NCI-H460 (cell line): ENCODE results near the gene EIF3C. TPM values are rescaled to one million over a fixed set of nuclear protein-coding genes. Genes with fewer than 3 reads are reported as not detected.
"Not testable (repeated sequence)": the region's sequence is repeated elsewhere in the genome, so short reads cannot be mapped to it uniquely, and the experiment has no call there.

ENCODE experiments used
- DNase-seq: peaks from one replicate; pipeline ENCODE4 v3.0.0-alpha.2; 2016; ENCODE audit warnings: low read depth; ENCODE audit errors: extremely low read depth
- polyA plus RNA-seq: library from polyadenylated mRNA; depleted of rRNA; stranded (reverse); fragments of >200 nt; gene quantifications from 2 replicates; pipeline ENCODE4 v1.2.3, GENCODE V29; 2014; cell fraction: nucleus; rRNA removed
- total RNA-seq: library from RNA; depleted of rRNA; stranded (reverse); fragments of >200 nt; shearing (Covaris generic); gene quantifications from 2 replicates; pipeline ENCODE4 v1.2.3, GENCODE V29; 2014; rRNA removed

Gene EIF3C
- total RNA-seq = 159 and 242 TPM in 2 replicates
- 40.3 and 76.1 TPM in 2 replicates for polyA plus RNA-seq

GRCh38 chr16:28711220-28712083 is at the start of gene EIF3C:
Gene EIF3C, plus strand, starts transcription at chr16:28711464. Its CDS starts 223 bp downstream, at chr16:28711687.
- not testable (repeated sequence) for DNase-seq

GRCh38 chr16:28666264-28666663 is 45.0 kb upstream of the EIF3C start:
- DNase-seq = not testable (repeated sequence)

GRCh38 chr16:28667480-28667879 is 43.8 kb upstream of the EIF3C start:
- not testable (repeated sequence) for DNase-seq

- DNase-seq = not testable (repeated sequence)
These were observed 43.1 kb upstream of the EIF3C start for GRCh38 chr16:28668199-28668598.

GRCh38 chr16:28688327-28688952 is 22.8 kb upstream of the EIF3C start:
- DNase-seq = not testable (repeated sequence)

GRCh38 chr16:28689425-28689824 is 21.8 kb upstream of the EIF3C start:
- not testable (repeated sequence) for DNase-seq

- DNase-seq = not testable (repeated sequence)
These were observed 19.5 kb upstream of the EIF3C start for GRCh38 chr16:28691722-28692121.

GRCh38 chr16:28693257-28693950 is 17.9 kb upstream of the EIF3C start:
- not testable (repeated sequence) for DNase-seq

- not testable (repeated sequence) for DNase-seq
These were observed 11.5 kb upstream of the EIF3C start for GRCh38 chr16:28699792-28700191.

- DNase-seq = not testable (repeated sequence)
These were observed 10.9 kb upstream of the EIF3C start for GRCh38 chr16:28700349-28700748.

GRCh38 chr16:28701384-28701783 is 9.9 kb upstream of the EIF3C start:
- DNase-seq = not testable (repeated sequence)

GRCh38 chr16:28704246-28704645 is 7.0 kb upstream of the EIF3C start:
- not testable (repeated sequence) for DNase-seq

GRCh38 chr16:28722852-28723650 is 11.8 kb downstream of the EIF3C start:
- DNase-seq = not testable (repeated sequence)

GRCh38 chr16:28731253-28731652 is 20.0 kb downstream of the EIF3C start:
- not testable (repeated sequence) for DNase-seq

GRCh38 chr16:28732455-28733124 is 21.3 kb downstream of the EIF3C start:
- DNase-seq = not testable (repeated sequence)

GRCh38 chr16:28739787-28740186 is 28.5 kb downstream of the EIF3C start:
- not testable (repeated sequence) for DNase-seq

GRCh38 chr16:28740631-28741030 is 29.4 kb downstream of the EIF3C start:
- DNase-seq = not testable (repeated sequence)

GRCh38 chr16:28741295-28741694 is 30.0 kb downstream of the EIF3C start:
- DNase-seq = not testable (repeated sequence)

- DNase-seq = not testable (repeated sequence)
These were observed 35.5 kb downstream of the EIF3C start for GRCh38 chr16:28746618-28747350.
